ENCODE measurements around the gene FBXO8. TPM values are rescaled to one million over a fixed set of nuclear protein-coding genes. Genes with fewer than 3 reads are reported as not detected.

The FBXO8 gene
- total RNA-seq, 1 experiment from 2014 or later = 5.8 TPM

- no peak overlapping the region for H3K4me3 ChIP-seq (ENCODE audit: low read depth in 2 of 2, low read length in 2 of 2)
- BruUV-seq (replicated peaks) = no TSS peak
- CTCF ChIA-PET = no interaction called here
- H3K27ac ChIP-seq (ENCODE audit: low read length) = no peak overlapping the region
- ATAC-seq (no peak), DNase-seq (ENCODE audit: low read depth, low spot score) (no peak)
- no peak for TF ChIP-seq CTCF (IDR thresholded peaks at IDR 0.05)
- no peak for TF ChIP-seq SIN3A (IDR thresholded peaks at IDR 0.05; ENCODE audit: borderline replicate concordance, insufficient read depth, low read depth, low read length)
- no peak for TF ChIP-seq TCF7L2 (IDR thresholded peaks at IDR 0.05; ENCODE audit: low read depth, low read length)
- TF ChIP-seq POLR2AphosphoS5 (IDR thresholded peaks at IDR 0.05; ENCODE audit: low read depth, low read length) = no peak
- H3K27me3 ChIP-seq (ENCODE audit: control insufficient read depth, insufficient read depth, low read length) = no peaks in the 10 kb centered on the region
- intact Hi-C loops (cut with micrococcal nuclease; ENCODE audit: unreplicated experiment) (no loop called here), in situ Hi-C loops (cut with HindIII; ENCODE audit: low pct_unique_long_range_greater_than_20kb, low sequenced_read_pairs) (no loop called here)
- H3K9me3 ChIP-seq (ENCODE audit: control insufficient read depth, insufficient read depth, low read depth, low read length) = no peaks in the 10 kb centered on the region
- H3K36me3 ChIP-seq (ENCODE audit: control insufficient read depth, insufficient read depth, low read length) = no peaks in the 10 kb centered on the region
- POLR2A ChIA-PET = no interaction called here
- no peaks in the 10 kb centered on the region for H3K4me1 ChIP-seq (ENCODE audit: control insufficient read depth, insufficient read depth, low read length)
Observed at GRCh38 chr4:174204164-174204831, 79.2 kb downstream of the FBXO8 start.

- DNase-seq (ENCODE audit: low read depth, low spot score) (no peak), ATAC-seq (no peak)
- intact Hi-C loops (cut with micrococcal nuclease; ENCODE audit: unreplicated experiment) (no loop called here), in situ Hi-C loops (cut with HindIII; ENCODE audit: low pct_unique_long_range_greater_than_20kb, low sequenced_read_pairs) (no loop called here)
- Histone ChIP-seq H3K27me3 (ENCODE audit: control insufficient read depth, insufficient read depth, low read length) (no peaks in the 10 kb centered on the region), H3K4me1 (ENCODE audit: control insufficient read depth, insufficient read depth, low read length) (no peaks in the 10 kb centered on the region), H3K9me3 (ENCODE audit: control insufficient read depth, insufficient read depth, low read depth, low read length) (no peaks in the 10 kb centered on the region), H3K36me3 (ENCODE audit: control insufficient read depth, insufficient read depth, low read length) (no peaks in the 10 kb centered on the region), H3K27ac (ENCODE audit: low read length) (no peak overlapping the region), H3K4me3 (ENCODE audit: low read depth in 2 of 2, low read length in 2 of 2) (no peak overlapping the region)
- POLR2A ChIA-PET = no interaction called here
- TF ChIP-seq TCF7L2 (IDR thresholded peaks at IDR 0.05; ENCODE audit: low read depth, low read length) (no peak), POLR2AphosphoS5 (IDR thresholded peaks at IDR 0.05; ENCODE audit: low read depth, low read length) (no peak), SIN3A (IDR thresholded peaks at IDR 0.05; ENCODE audit: borderline replicate concordance, insufficient read depth, low read depth, low read length) (no peak), CTCF (IDR thresholded peaks at IDR 0.05) (no peak)
- TF ChIP-seq, protein P1, sequence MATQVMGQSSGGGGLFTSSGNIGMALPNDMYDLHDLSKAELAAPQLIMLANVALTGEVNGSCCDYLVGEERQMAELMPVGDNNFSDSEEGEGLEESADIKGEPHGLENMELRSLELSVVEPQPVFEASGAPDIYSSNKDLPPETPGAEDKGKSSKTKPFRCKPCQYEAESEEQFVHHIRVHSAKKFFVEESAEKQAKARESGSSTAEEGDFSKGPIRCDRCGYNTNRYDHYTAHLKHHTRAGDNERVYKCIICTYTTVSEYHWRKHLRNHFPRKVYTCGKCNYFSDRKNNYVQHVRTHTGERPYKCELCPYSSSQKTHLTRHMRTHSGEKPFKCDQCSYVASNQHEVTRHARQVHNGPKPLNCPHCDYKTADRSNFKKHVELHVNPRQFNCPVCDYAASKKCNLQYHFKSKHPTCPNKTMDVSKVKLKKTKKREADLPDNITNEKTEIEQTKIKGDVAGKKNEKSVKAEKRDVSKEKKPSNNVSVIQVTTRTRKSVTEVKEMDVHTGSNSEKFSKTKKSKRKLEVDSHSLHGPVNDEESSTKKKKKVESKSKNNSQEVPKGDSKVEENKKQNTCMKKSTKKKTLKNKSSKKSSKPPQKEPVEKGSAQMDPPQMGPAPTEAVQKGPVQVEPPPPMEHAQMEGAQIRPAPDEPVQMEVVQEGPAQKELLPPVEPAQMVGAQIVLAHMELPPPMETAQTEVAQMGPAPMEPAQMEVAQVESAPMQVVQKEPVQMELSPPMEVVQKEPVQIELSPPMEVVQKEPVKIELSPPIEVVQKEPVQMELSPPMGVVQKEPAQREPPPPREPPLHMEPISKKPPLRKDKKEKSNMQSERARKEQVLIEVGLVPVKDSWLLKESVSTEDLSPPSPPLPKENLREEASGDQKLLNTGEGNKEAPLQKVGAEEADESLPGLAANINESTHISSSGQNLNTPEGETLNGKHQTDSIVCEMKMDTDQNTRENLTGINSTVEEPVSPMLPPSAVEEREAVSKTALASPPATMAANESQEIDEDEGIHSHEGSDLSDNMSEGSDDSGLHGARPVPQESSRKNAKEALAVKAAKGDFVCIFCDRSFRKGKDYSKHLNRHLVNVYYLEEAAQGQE (IDR thresholded peaks at IDR 0.05; ENCODE audit: insufficient read depth in 1 of 2, low read depth in 2 of 2, low read length in 1 of 2) = no peak
- no TSS peak for BruUV-seq (replicated peaks)
- CTCF ChIA-PET = no interaction called here
Observed at GRCh38 chr4:174201871-174202270, 81.6 kb downstream of the FBXO8 start.
